HepG2 (cell line): ENCODE results near the gene NR2F1-AS1. TPM values are rescaled to one million over a fixed set of nuclear protein-coding genes. Genes with fewer than 3 reads are reported as not detected.

Experiments used
- AFF4 ChIP-seq: sonication (generic); formaldehyde crosslinking; IDR thresholded peaks from 2 replicates; pipeline ENCODE4 v1.4.0; 2020; ENCODE audit warnings: missing genetic modification reagents
- ERF ChIP-seq: IDR thresholded peaks from 2 replicates; pipeline ENCODE4 v1.6.1; 2018; ENCODE audit warnings: missing biosample characterization, missing genetic modification reagents
- HCFC1 ChIP-seq: fragments of 150-350 bp; IDR thresholded peaks from 2 replicates; pipeline ENCODE4 v1.6.1; 2014; ENCODE audit warnings: low read depth, low read length
- KIAA2018 ChIP-seq: sonication (generic); formaldehyde crosslinking; IDR thresholded peaks from 2 replicates; pipeline ENCODE4 v1.5.0; 2020; ENCODE audit warnings: mild to moderate bottlenecking, missing genetic modification reagents, borderline replicate concordance
- MIER2 ChIP-seq: IDR thresholded peaks from 2 replicates; pipeline ENCODE4 v1.6.1; 2016; ENCODE audit warnings: missing biosample characterization, missing genetic modification reagents
- RFX3 ChIP-seq: IDR thresholded peaks from 2 replicates; pipeline ENCODE4 v1.6.1; 2016; ENCODE audit warnings: missing biosample characterization, missing genetic modification reagents
- SALL1 ChIP-seq: sonication (generic); formaldehyde crosslinking; IDR thresholded peaks from 2 replicates; pipeline ENCODE4 v1.8.0; 2022; ENCODE audit warnings: mild to moderate bottlenecking, missing genetic modification reagents
- ZNF446 ChIP-seq: sonication (generic); formaldehyde crosslinking; IDR thresholded peaks from 2 replicates; pipeline ENCODE4 v1.5.0; 2020; ENCODE audit warnings: mild to moderate bottlenecking, missing genetic modification reagents
- ZNF550 ChIP-seq: sonication (generic); formaldehyde crosslinking; IDR thresholded peaks from 2 replicates; pipeline ENCODE4 v1.4.0; 2020; ENCODE audit warnings: mild to moderate bottlenecking, missing genetic modification reagents, borderline replicate concordance
- polyA plus RNA-seq, 8 experiments: library from polyadenylated mRNA; depleted of rRNA in 3 of 8; stranded (reverse) in 7 of 8; unstranded in 1 of 8; fragments of >200 nt; fragmentation: Illumina TruSeq in 4 of 8; extraction: Trizol in 4 of 8; gene quantifications; 2 replicates each; pipeline versions ENCODE4 v1.2.1 to v1.2.3, GENCODE V29; 2011 to 2016; ENCODE audit warnings: low read depth in 4 of 8, missing spikeins in 1 of 8, mixed read lengths in 1 of 8; ENCODE audit not compliant: insufficient read depth in 1 of 8
- total RNA-seq, 5 experiments: library from RNA; depleted of rRNA; stranded (reverse); fragments of >200 nt; fragmentation: Illumina TruSeq; extraction: Trizol; gene quantifications; 2 replicates each; pipeline ENCODE4 v1.2.3, GENCODE V29; 2016; ENCODE audit warnings: low read depth in 1 of 5
- TF ChIP-seq, protein P1 (sequence below): sonication (generic); formaldehyde crosslinking; IDR thresholded peaks from 2 replicates; pipeline ENCODE4 v1.5.0; 2020; ENCODE audit warnings: missing genetic modification reagents

The NR2F1-AS1 gene
- total and polyA plus RNA-seq, 2 of the 13 experiments (the other 11 are each of a cell fraction or from before 2014, with no cell fraction given): 2.8 TPM

- TF ChIP-seq, protein P1, sequence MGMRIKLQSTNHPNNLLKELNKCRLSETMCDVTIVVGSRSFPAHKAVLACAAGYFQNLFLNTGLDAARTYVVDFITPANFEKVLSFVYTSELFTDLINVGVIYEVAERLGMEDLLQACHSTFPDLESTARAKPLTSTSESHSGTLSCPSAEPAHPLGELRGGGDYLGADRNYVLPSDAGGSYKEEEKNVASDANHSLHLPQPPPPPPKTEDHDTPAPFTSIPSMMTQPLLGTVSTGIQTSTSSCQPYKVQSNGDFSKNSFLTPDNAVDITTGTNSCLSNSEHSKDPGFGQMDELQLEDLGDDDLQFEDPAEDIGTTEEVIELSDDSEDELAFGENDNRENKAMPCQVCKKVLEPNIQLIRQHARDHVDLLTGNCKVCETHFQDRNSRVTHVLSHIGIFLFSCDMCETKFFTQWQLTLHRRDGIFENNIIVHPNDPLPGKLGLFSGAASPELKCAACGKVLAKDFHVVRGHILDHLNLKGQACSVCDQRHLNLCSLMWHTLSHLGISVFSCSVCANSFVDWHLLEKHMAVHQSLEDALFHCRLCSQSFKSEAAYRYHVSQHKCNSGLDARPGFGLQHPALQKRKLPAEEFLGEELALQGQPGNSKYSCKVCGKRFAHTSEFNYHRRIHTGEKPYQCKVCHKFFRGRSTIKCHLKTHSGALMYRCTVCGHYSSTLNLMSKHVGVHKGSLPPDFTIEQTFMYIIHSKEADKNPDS: no peak
- TF ChIP-seq HCFC1 (no peak), ERF (CRISPR knock-in tag) (no peak), RFX3 (CRISPR knock-in tag) (no peak), KIAA2018 (no peak), ZNF550 (CRISPR knock-in tag) (no peak), SALL1 (CRISPR knock-in tag) (no peak), AFF4 (CRISPR knock-in tag) (no peak), ZNF446 (CRISPR knock-in tag) (no peak), MIER2 (no peak)
- TF ChIP-seq, all 625 proteins: peak for 0
These were observed 11.9 kb upstream of the NR2F1-AS1 start (continued) for GRCh38 chr5:93592883-93593282.
